Osteoblast (primary cell): ENCODE measurements around the gene NPLOC4. TPM values are rescaled to one million over a fixed set of nuclear protein-coding genes. Genes with fewer than 3 reads are reported as not detected.

Source experiments
- DNase-seq: peaks from one replicate; pipeline ENCODE4 v3.0.0; 2011; ENCODE audit warnings: low spot score, mixed read lengths; ENCODE audit not compliant: insufficient read length; ENCODE audit errors: missing footprints
- H2AFZ ChIP-seq: 2 replicates; pipeline ENCODE4 v1.6.0; 2011; ENCODE audit warnings: mild to moderate bottlenecking, low read length
- H3K27ac ChIP-seq: 2 replicates; pipeline ENCODE4 v1.5.1; 2011; ENCODE audit warnings: mild to moderate bottlenecking, low read depth, low read length, moderate library complexity
- H3K27me3 ChIP-seq: 2 replicates; pipeline ENCODE4 v1.6.0; 2012; ENCODE audit warnings: mild to moderate bottlenecking, control low read depth, inconsistent platforms, low read length, moderate library complexity; ENCODE audit not compliant: insufficient read depth
- H3K36me3 ChIP-seq: 2 replicates; pipeline ENCODE4 v1.5.1; 2011; ENCODE audit warnings: mild to moderate bottlenecking, low read length, control low read depth, moderate library complexity; ENCODE audit not compliant: insufficient read depth
- H3K4me1 ChIP-seq: 2 replicates; pipeline ENCODE4 v1.5.1; 2011; ENCODE audit warnings: mild to moderate bottlenecking, low read length, control low read depth, moderate library complexity; ENCODE audit not compliant: insufficient read depth
- H3K4me2 ChIP-seq: 2 replicates; pipeline ENCODE4 v1.6.0; 2011; ENCODE audit warnings: mild to moderate bottlenecking, low read length; ENCODE audit not compliant: insufficient read depth
- H3K4me3 ChIP-seq: fragments of 200-600 bp; sonication (generic); 3 replicates; pipeline ENCODE4 v1.5.1; 2012; ENCODE audit warnings: mild to moderate bottlenecking, low read length, inconsistent platforms; ENCODE audit not compliant: insufficient read depth
- H3K79me2 ChIP-seq: 2 replicates; pipeline ENCODE4 v1.6.0; 2012; ENCODE audit warnings: mild to moderate bottlenecking, low read length, control low read depth, inconsistent platforms; ENCODE audit not compliant: insufficient read depth
- H3K9me3 ChIP-seq: 2 replicates; pipeline ENCODE4 v1.5.1; 2011; ENCODE audit warnings: low read depth, low read length, control low read depth
- H4K20me1 ChIP-seq: 2 replicates; pipeline ENCODE4 v1.6.0; 2012; ENCODE audit warnings: mild to moderate bottlenecking, low read length, control low read depth; ENCODE audit not compliant: insufficient read depth
- CTCF ChIP-seq: IDR thresholded peaks from 2 replicates; pipeline ENCODE4 v1.5.1; 2011; ENCODE audit warnings: mild to moderate bottlenecking, low read depth, low read length, moderate library complexity; ENCODE audit errors: extremely low read depth
- total RNA-seq: library from RNA; depleted of rRNA; stranded (reverse); fragments of >200 nt; gene quantifications from 2 replicates; pipeline ENCODE4 v1.2.3, GENCODE V29; 2012

Gene NPLOC4
- total RNA-seq, 1 donor: 118 TPM

GRCh38 chr17:81540676-81541027, 96.3 kb downstream of the NPLOC4 start:
- TF ChIP-seq CTCF: no peak
- Histone ChIP-seq H4K20me1 (peaks cover 21% of the 10 kb centered on the region), H2AFZ (no peak overlapping the region), H3K4me1 (no peaks in the 10 kb centered on the region), H3K27ac (no peak overlapping the region), H3K79me2 (no peaks in the 10 kb centered on the region), H3K9me3 (no peaks in the 10 kb centered on the region), H3K36me3 (peaks cover 37% of the 10 kb centered on the region), H3K27me3 (peaks cover 10% of the 10 kb centered on the region), H3K4me2 (no peak overlapping the region), H3K4me3 (no peak overlapping the region)
- DNase-seq: peak; percentile 73

- Histone ChIP-seq H3K36me3 (peaks cover 32% of the 10 kb centered on the region), H3K9me3 (no peaks in the 10 kb centered on the region), H3K79me2 (no peaks in the 10 kb centered on the region), H4K20me1 (peaks cover 21% of the 10 kb centered on the region), H3K4me3 (no peak overlapping the region), H3K27ac (no peak overlapping the region), H3K27me3 (peaks cover 10% of the 10 kb centered on the region), H2AFZ (no peak overlapping the region), H3K4me1 (no peaks in the 10 kb centered on the region), H3K4me2 (no peak overlapping the region)
- TF ChIP-seq CTCF: no peak
- DNase-seq: no peak
Observed at GRCh38 chr17:81539961-81540675, 96.8 kb downstream of the NPLOC4 start.

GRCh38 chr17:81539571-81539900, 97.4 kb downstream of the NPLOC4 start:
- Histone ChIP-seq H3K27ac (no peak overlapping the region), H2AFZ (no peak overlapping the region), H3K27me3 (peaks cover 10% of the 10 kb centered on the region), H3K4me2 (no peak overlapping the region), H3K79me2 (no peaks in the 10 kb centered on the region), H3K36me3 (peaks cover 28% of the 10 kb centered on the region), H3K9me3 (no peaks in the 10 kb centered on the region), H3K4me1 (no peaks in the 10 kb centered on the region), H4K20me1 (peaks cover 21% of the 10 kb centered on the region), H3K4me3 (no peak overlapping the region)
- TF ChIP-seq CTCF: no peak
- no peak for DNase-seq

- peaks cover 13% of the 10 kb centered on the region for H3K27me3 ChIP-seq
- no peaks in the 10 kb centered on the region for H3K4me1 ChIP-seq
- H3K4me3 ChIP-seq: no peak overlapping the region
- no peaks in the 10 kb centered on the region for H3K9me3 ChIP-seq
- no peak for TF ChIP-seq CTCF
- no peaks in the 10 kb centered on the region for H3K79me2 ChIP-seq
- H3K4me2 ChIP-seq: no peak overlapping the region
- DNase-seq: no peak
- H2AFZ ChIP-seq: no peak overlapping the region
- peaks cover 21% of the 10 kb centered on the region for H4K20me1 ChIP-seq
- peaks cover 22% of the 10 kb centered on the region for H3K36me3 ChIP-seq
- H3K27ac ChIP-seq: no peak overlapping the region
Observed at GRCh38 chr17:81538651-81539570, 98.0 kb downstream of the NPLOC4 start.
